GM21381 (cell line): Measurements from ENCODE around the gene CARD9.
A peak's percentile ranks its signal among the peaks of the same experiment; 100 is the strongest.
"Not testable (repeated sequence)": the region's sequence is repeated elsewhere in the genome, so short reads cannot be mapped to it uniquely, and the experiment has no call there.

ENCODE experiments used
- ATAC-seq: cut with Tn5 transposase; IDR thresholded peaks from one replicate; pipeline ENCODE4 v1.9.1; 2021; ENCODE audit warnings: mild to moderate bottlenecking, moderate library complexity; ENCODE audit not compliant: unreplicated experiment

Gene CARD9

DNA sequence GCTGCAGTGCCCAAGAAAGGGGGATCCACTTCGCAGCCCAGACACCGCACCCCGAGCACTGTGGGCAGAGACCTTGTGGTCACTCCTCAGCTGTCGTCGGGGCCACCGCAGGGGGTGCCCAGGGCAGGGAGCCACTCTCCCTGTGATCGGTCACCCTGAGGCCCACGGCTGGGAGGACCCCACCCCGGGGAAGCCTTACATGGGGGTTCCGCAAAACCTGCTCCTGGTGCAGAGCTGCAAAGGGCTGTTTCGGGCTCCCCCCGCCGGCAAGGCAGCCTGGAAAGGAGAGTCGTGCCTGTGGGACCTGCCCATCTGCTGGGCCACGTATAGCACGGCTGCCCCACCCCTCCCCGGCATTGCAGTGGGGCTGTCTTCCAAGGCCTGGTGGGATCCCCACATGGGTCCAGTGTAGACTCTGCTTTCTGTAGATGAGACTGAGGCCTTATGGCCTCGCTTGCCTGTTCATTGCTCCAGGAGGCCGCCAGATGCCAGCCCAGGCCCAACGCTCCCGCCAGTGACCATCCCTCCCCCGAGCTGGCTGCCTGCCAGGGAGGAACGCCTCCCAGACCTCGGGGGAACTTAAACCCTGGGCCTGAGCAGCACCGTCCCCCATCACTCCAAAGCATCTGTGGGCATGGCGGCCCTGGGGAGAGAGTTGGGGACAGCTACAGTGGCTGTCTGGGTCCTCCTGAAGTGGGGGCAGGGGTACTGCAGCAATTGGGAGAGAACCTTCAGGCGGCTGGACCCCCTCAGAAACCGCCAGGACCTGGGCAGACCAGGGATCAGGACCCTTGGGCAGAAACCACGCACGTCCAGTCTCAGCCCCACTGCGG, 8.3 kb downstream of the CARD9 start:
- no peak for ATAC-seq

GRCh38 chr9:136363949-136364748, 9.3 kb downstream of the CARD9 start:
- no peak for ATAC-seq

GRCh38 chr9:136363106-136363948, 10.1 kb downstream of the CARD9 start, which contains the start of gene DNLZ:
Gene DNLZ (minus strand): TSS chr9:136363744. CDS start chr9:136363714, 30 bp downstream.
- peak; percentile 72 for ATAC-seq

GRCh38 chr9:136362450-136362784, 11.1 kb downstream of the CARD9 start:
- ATAC-seq = no peak

GRCh38 chr9:136361754-136362449, 11.6 kb downstream of the CARD9 start:
- ATAC-seq = no peak

- ATAC-seq = no peak
Observed at GRCh38 chr9:136361047-136361753, 12.3 kb downstream of the CARD9 start.

DNA sequence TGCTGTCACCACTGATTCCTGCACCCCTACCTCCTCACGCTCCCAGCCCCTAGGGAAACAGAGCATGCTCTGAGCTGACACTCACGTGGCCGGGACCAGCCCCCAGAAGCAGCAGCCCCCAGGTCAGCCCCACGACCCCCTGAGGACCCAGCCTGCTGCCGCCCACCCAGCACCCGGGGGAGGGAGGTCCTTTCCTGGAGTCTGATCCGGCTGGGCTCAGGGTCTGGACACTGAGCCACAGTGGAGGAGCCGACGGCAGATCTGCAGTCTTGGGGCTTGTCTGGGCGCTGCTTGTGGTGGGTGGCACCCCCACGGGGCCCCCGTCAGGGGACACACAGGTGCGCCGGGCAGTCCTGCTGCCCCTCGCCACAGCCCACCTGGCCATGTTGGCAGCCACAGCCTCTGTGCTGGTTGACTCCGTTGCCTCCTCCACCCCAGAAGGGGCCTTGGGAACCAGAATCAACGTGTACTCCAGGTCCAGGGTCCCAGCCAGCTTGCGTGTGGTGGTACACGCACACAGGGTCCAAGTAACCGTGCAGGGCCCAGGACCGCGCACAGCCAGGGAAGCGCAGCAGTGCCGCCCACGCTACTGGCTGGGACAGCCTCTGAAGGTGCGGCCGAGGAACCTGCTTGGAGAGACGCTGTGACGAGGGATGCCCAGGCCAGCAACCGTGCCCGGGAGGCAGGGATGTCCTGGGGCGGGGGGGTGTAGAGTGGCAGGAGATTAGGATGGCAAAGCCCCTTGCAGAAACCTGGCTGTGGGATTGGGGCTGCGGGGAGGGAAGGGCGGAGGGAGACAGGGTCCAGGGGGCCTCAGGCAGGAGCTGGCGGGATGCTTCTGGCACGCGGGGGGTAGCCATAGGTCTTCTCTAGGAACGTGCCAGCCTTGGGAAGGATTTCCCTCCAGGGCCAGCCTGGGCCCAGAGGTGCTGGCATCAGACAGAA, 13.4 kb downstream of the CARD9 start:
- no peak for ATAC-seq

GRCh38 chr9:136358888-136359287, 14.6 kb downstream of the CARD9 start:
- no peak for ATAC-seq

GRCh38 chr9:136358016-136358415, 15.5 kb downstream of the CARD9 start:
- ATAC-seq = no peak

DNA sequence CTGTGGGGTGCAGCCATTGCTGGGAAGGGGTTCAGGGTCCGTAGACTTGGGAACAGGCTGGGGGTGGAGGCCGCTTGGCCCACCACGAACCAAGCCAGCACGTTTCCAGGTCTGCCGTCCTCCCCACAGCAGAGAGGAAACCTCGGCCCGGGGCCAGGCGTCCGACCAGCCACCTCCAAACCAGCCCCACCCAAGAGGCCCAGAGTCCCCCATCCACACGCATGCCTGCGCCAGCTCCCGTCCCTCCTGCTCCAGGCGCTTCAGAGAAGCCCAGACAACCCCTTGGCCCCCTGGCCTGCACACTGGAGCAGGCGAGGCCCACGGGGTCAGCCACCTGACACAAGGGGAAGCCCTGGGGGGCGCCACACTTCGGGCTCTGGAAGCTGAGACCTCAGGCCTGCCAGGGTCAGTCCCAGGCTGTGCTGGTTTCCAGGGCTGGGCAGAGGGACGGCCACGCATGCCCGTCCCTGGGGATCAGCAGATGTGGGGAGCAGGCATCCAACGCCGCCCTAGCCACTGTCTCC, 16.2 kb downstream of the CARD9 start:
- ATAC-seq = no peak

GRCh38 chr9:136355616-136356557, 17.6 kb downstream of the CARD9 start:
- ATAC-seq = no peak

DNA sequence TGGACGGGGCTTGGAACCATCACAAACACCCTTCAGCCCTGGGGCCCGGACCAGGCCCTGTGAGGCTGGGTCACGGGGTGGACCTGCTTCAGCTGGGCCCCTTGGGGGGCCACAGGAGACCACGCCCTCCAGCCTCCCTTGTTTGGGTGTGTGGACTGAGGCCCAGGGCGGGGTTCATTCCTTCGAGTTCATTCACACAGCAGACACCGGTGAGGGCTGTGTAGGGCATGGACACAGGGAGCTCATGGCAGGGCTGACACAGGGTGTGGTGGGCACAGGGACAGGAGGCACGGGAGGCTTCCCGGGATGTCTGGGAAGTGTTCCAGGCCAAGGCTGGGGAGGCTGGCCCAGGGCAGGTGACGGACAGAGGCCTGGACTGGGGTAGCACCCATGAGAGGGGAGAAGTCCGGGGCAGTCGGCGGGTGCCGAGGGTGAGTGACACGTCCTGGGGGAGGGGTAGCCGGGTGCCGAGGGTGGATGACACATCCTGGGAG, 18.8 kb downstream of the CARD9 start:
- no peak for ATAC-seq

DNA sequence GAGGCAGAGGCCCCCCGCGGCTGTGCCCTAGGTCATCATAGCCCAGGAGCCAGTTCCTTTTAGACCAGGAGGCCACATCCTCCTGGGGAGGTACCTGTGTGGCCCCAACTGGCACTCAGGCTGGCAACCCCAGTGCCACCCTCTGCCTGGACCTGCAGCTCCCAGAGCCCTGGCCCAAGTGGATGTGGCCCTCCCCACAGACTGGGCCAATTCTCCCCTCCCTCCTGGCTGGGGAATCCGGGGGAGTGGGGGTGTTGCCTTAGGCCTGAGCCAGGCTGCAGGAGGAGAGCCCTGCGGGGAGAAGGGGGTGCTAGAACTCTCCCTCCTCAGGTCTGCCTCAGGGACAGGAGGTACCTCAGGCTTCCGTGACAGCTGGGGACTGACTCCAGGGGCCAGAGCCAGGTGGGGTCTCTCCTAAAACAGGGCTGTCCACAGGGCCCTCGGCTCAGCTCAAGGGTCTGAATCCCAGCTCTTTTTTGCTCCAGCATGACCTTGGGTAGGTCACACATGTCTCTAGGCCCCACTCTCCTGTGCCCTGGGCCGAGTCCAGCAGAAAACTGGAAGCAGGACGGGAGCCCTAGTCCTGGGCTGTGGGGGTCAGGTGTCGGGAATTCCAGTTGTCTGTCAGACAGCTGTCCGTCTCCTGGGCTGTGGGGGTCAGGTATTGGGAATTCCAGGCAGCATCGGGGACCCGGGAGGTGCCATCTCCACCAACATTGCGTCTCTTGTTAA, 19.5 kb downstream of the CARD9 start:
- ATAC-seq = no peak

DNA sequence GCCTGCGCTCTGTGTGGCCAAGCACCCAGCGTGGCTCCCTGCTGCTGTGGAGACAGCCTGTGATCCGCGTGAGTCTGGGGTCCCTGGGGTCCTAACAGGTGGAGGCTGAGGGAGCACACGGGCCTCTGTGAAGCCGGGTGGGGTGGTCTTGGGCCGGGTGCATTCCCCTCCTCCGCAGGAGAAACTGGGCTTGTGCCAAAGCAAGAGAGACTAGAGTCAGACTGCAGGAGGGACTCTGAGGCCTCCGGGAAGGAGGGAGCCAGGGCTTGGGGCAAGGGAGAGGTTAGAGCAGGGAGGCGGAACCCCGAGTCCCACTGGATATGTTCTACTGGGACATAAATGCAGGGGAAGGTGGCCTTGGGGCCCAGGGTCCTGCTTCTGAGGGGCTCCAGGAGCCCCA, 20.4 kb downstream of the CARD9 start:
- no peak for ATAC-seq

DNA sequence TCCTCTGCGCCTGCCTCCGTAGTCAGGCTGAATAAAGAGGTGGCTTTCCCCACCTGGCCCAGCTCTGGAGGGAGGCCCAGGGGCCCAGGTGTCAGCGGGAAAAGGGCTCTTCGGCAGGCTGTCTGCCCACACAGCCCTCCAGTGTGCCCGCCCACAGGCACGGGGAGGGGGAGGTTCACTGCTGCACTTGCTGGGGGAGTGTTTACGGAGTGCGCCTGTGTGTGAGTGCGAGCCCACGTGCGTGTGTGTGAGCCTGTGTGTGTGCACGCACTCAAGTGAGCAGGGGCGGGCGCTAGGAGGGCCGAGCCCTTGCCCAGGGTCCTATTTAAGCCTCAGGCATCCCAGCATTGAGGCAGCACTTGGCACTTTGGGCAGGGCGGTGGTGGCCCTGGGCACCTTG, 20.8 kb downstream of the CARD9 start:
- ATAC-seq = no peak

GRCh38 chr9:136351868-136352267, 21.6 kb downstream of the CARD9 start:
- not testable (repeated sequence) for ATAC-seq
